MCF 10A (cell line): ENCODE measurements around the gene NOX5. TPM values are rescaled to one million over a fixed set of nuclear protein-coding genes. Genes with fewer than 3 reads are reported as not detected.

Source experiments
- BruUV-seq: library from RNA; stranded (reverse); fragments of 400-500 nt; replicated peaks from 2 replicates; lab custom pipeline; 2021; lab: Mats Ljungman, UMichigan
- CTCF ChIA-PET: fragments of 300-600 bp; sonication (Branson Sonifier 250); formaldehyde crosslinking; extraction: SDS; loops from one replicate; lab custom pipeline; 2021; ENCODE audit warnings: antibody characterized with exemption, inconsistent platforms; lab: Yijun Ruan, JAX
- POLR2A ChIA-PET: fragments of 300-600, 350-650 bp; sonication (Branson Sonifier 250); formaldehyde crosslinking; extraction: SDS; loops from one replicate; lab custom pipeline; 2020; ENCODE audit warnings: antibody characterized with exemption, inconsistent platforms; lab: Yijun Ruan, JAX
- DNase-seq: peaks from one replicate; pipeline ENCODE4 v3.0.0-alpha.2; 2018; ENCODE audit not compliant: unreplicated experiment
- H3K27ac Mint-ChIP-seq: one replicate; pipeline ENCODE4 v1.8.0; 2022; ENCODE audit warnings: mild to moderate bottlenecking, low read depth, mixed read lengths; ENCODE audit not compliant: unreplicated experiment
- H3K27me3 Mint-ChIP-seq: one replicate; pipeline ENCODE4 v1.8.0; 2022; ENCODE audit warnings: mixed read lengths; ENCODE audit not compliant: insufficient read depth, unreplicated experiment
- H3K36me3 Mint-ChIP-seq: one replicate; pipeline ENCODE4 v1.8.0; 2022; ENCODE audit warnings: mild to moderate bottlenecking, moderate library complexity, mixed read lengths; ENCODE audit not compliant: insufficient read depth, unreplicated experiment
- H3K4me1 Mint-ChIP-seq: one replicate; pipeline ENCODE4 v1.8.0; 2022; ENCODE audit warnings: mixed read lengths; ENCODE audit not compliant: insufficient read depth, unreplicated experiment
- H3K4me3 Mint-ChIP-seq: one replicate; pipeline ENCODE4 v1.8.0; 2022; ENCODE audit warnings: mild to moderate bottlenecking, moderate library complexity, mixed read lengths; ENCODE audit not compliant: unreplicated experiment
- H3K9me3 Mint-ChIP-seq: one replicate; pipeline ENCODE4 v1.8.0; 2022; ENCODE audit warnings: mixed read lengths; ENCODE audit not compliant: unreplicated experiment
- CTCF ChIP-seq: fragments of 200-600 bp; IDR thresholded peaks from one replicate; pipeline ENCODE4 v1.8.0; 2022; ENCODE audit warnings: antibody characterized with exemption, mild to moderate bottlenecking; ENCODE audit not compliant: unreplicated experiment
- intact Hi-C: fragments of 100-400 bp; cut with micrococcal nuclease; formaldehyde crosslinking; loops from 2 replicates; pipeline ENCODE4 v1.14.1; 2022
- total RNA-seq: library from RNA; stranded (reverse); gene quantifications from 2 replicates; pipeline ENCODE4 v1.2.3, GENCODE V29; 2022

The NOX5 gene
- total RNA-seq, 1 experiment from 2014 or later = 1.4 TPM

- BruUV-seq = no TSS peak
- no peaks in the 10 kb centered on the region for H3K9me3 Mint-ChIP-seq
- CTCF ChIA-PET = no interaction called here
These were observed 34.7 kb upstream of the NOX5 start for GRCh38 chr15:68979816-68980215.

GRCh38 chr15:68980786-68981185 is 33.7 kb upstream of the NOX5 start:
- POLR2A ChIA-PET = interaction anchor here (0.7 to 1.0 kb wide), 2 partner anchors 56 to 434 kb away, joined by 3 read pairs; no protein-coding TSS in a partner anchor
- no peak overlapping the region for H3K4me3 Mint-ChIP-seq
- DNase-seq = no peak
- CTCF ChIA-PET = no interaction called here
- no peaks in the 10 kb centered on the region for H3K36me3 Mint-ChIP-seq
- no peaks in the 10 kb centered on the region for H3K27me3 Mint-ChIP-seq
- no peak for TF ChIP-seq CTCF
- no TSS peak for BruUV-seq
- H3K27ac Mint-ChIP-seq = no peak overlapping the region
- no peaks in the 10 kb centered on the region for H3K9me3 Mint-ChIP-seq
- intact Hi-C loops = no loop called here
- H3K4me1 Mint-ChIP-seq = no peaks in the 10 kb centered on the region

More at GRCh38 chr15:68979816-68980215, 34.7 kb upstream of the NOX5 start:
- no peaks in the 10 kb centered on the region for H3K27me3 Mint-ChIP-seq
- no peak for DNase-seq
- POLR2A ChIA-PET = interaction anchor here (0.7 kb wide), 1 partner anchor 55 kb away, joined by 3 read pairs; no protein-coding TSS in a partner anchor
- no peak for TF ChIP-seq CTCF
- intact Hi-C loops = no loop called here
- no peak overlapping the region for H3K27ac Mint-ChIP-seq
- no peak overlapping the region for H3K4me3 Mint-ChIP-seq
- H3K4me1 Mint-ChIP-seq = no peaks in the 10 kb centered on the region
- no peaks in the 10 kb centered on the region for H3K36me3 Mint-ChIP-seq

DNA sequence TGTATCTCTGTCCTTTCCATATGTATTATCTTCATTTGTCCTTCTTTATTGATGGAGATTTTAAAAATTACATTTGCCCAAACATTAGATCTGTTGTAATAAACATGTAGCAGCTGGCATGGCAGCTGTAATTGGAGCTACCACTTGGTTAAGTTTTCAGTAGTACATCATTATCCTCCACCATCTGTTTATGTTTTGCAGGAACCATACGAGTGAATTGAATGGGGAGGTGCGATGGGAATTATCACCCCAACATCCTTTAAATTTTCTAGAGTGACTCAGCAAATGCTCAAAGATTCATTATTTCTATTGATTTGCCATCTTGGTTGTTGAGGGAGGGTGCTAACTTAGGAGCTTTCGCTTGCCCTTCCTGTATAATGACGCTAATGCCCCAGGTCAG is 32.6 kb upstream of the NOX5 start:
- no peak for DNase-seq
- no TSS peak for BruUV-seq
- intact Hi-C loops = no loop called here
- POLR2A ChIA-PET = interaction anchor here (0.6 to 0.7 kb wide), 2 partner anchors 8 to 231 kb away, joined by 3 read pairs; no protein-coding TSS in a partner anchor
- no peaks in the 10 kb centered on the region for H3K27me3 Mint-ChIP-seq
- no peaks in the 10 kb centered on the region for H3K9me3 Mint-ChIP-seq
- H3K4me1 Mint-ChIP-seq = no peaks in the 10 kb centered on the region
- TF ChIP-seq CTCF = no peak
- H3K4me3 Mint-ChIP-seq = no peak overlapping the region
- CTCF ChIA-PET = interaction anchor here (0.7 kb wide), 1 partner anchor 57 kb away, joined by 3 read pairs; no protein-coding TSS in a partner anchor
- H3K36me3 Mint-ChIP-seq = no peaks in the 10 kb centered on the region
- no peak overlapping the region for H3K27ac Mint-ChIP-seq

DNA sequence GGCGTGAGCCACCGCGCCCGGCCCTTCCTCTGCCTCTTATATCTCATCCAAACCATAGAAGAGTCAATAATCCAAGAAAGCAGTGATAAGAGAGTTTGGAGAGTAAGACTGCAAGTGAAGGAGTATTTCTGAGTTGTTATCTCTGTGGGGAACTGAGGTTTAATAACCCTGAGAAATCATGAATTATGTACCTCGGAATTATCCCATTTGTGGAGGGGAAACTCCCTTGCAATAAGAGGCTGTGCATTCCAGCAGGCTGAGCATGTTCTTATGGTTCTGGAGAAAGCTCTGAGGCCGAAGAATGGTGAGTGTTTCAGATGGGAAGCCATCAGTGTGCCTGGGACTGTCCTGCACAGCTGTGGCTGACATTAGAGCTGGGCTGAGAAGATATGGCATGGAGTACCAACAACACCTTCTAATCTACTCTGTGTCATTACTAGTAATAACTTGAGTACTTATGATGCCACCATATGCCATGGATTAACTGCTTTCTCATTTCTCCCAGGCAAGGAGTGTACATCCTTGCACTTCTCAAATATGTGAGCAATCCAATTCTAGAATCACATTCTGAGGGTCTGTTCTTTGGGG is 31.4 kb upstream of the NOX5 start:
- no peak for TF ChIP-seq CTCF
- Mint-ChIP-seq H3K27ac (no peak overlapping the region), H3K36me3 (no peaks in the 10 kb centered on the region), H3K4me1 (no peaks in the 10 kb centered on the region), H3K27me3 (no peaks in the 10 kb centered on the region), H3K9me3 (no peaks in the 10 kb centered on the region), H3K4me3 (no peak overlapping the region)
- ChIA-PET CTCF (no interaction called here), POLR2A (no interaction called here)
- no peak for DNase-seq
- intact Hi-C loops = no loop called here
- no TSS peak for BruUV-seq
